Activated naive CD4-positive, alpha-beta T cell (primary cell): ENCODE results near the gene LRRC46.

Experiments used
- DNase-seq, 4 experiments: peaks; one replicate each; lab custom pipeline; 2025; lab: John Stamatoyannopoulos, UW

LRRC46 gene

DNA sequence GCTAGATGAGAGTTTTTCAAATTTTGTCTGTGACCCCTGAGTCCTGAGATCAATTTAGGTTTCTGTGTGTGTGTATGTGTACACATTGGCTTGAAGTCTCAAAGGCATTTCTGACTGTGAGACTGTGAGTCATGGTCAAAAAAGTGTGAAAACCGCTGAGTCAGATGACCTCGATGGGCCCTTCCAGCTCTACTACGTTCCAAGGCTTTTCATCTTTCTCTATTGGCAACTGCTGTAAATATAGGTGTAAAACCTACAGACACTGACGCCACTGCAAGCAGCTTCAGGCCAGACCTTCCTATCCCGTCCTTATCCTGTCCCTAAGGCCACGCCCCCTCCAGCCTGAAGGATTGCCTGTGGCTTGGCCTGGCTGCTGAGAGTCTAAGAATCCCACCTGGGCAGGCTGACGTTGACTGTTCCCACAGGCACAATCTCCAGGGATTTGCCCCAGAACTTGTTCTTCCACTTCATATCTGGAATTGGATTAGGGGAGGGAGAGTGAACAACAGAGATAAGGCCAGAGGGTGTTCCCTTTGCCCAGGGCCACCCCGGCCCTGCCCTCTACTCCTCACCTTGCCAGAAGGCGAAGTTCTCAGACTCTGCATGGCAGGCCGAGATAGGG, 21.2 kb upstream of the LRRC46 start:
- DNase-seq: no peak

- no peak for DNase-seq
Measured at GRCh38 chr17:47810901-47811635, 20.4 kb upstream of the LRRC46 start.

DNA sequence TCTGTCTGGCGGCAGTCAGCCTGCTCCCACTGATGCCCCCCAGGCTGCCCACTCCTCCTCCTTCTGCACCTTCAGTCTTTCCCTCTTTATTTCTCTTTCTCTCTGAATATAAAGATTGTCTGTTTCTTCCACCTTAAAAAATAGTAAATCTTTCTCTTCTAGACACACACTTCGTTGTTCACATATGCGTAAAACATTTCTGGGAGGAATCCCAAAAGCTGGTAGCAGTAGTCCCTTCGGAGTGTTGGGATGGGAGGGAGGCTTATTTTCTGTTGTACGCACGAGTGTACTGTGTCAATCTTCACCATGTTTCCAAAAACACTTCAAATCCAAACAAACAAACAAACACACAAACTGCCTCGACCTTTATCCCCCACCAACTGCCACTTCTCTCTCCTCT, 19.8 kb upstream of the LRRC46 start:
- no peak for DNase-seq

- DNase-seq: no peak
Measured at GRCh38 chr17:47812146-47812920, 19.1 kb upstream of the LRRC46 start.

DNA sequence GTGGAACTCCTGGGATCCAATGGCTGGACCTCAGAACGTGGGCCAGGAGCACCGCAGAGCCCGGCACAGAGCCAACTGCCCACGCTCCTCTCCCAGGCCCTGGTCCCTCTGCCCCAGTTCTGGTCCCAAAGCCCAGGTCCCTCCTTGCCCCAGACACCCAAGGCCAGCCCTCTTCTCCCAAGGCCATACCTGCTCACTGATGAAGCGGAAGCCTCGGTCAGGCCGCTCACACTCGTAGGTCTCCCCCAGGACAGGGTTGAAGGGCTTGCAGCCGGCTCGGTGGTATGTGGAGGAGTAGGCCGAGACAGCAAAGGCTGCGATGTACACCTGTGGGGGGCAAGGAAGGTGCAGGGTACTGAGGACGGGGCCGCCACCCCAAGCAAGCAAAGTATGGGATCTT, 18.4 kb upstream of the LRRC46 start:
- no peak for DNase-seq

DNA sequence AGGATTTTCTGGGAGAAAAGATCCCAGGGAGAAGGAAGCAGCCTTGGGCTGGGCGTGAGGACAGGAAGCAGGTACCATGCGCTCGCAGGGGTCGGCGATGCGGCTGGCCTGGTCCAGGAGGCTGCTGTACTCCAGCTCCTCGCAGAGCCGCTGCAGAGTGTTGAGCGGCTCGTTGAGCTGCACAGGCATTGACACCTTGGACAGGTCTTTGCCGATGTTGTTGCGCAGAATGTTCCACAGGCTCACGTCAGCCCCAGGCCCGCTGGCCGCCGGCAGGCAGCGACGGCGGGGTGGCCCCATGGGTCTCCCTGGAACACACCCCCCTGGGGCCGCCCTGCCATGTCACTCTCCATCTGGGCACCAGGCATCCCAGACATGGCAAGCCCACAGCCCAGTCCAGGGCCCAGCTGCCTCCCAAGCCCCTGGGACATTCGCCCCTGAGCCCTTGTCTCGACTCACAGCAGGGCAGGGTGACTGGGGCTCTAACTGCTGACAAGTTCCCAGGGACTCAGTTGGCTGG, 17.9 kb upstream of the LRRC46 start:
- DNase-seq: no peak

DNA sequence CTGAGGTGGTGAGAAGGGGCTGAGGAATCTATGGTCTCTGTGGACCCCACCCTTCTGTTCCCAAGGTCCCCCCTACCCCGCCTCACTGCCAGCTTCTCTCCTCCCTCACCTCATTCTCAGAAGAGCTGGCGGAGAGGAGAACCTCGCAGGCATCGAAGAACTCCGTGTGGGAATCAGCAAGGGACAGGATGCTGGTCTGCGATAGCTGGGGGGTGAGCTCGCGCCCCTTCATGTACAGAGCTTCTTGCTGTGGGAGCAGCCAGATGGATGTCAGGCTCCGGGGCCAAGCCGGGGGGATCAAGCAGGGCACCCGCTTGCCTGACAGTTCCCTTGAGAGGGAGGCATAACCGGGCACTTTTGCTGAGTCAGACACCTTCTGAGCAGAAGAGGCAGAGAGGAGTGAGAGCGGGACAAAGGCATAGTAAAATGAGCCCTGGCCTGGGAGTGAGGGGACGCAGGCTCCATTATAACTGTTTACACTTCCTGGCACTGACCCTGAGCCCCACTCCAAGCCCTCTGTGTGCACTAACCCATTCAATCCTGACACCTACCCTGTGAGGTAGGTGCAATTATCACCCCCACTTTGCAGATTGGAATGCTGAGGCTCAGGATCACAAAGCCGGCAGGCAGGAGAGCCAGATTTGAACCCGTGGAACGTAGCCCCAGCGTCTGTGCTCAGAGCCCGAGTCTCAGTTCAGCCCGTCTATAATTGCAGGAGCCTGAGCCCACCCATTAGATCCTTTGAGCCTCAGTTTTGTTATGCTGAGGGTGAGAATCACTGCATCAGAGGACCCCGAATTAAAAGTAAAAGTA, 16.2 kb upstream of the LRRC46 start:
- no peak for DNase-seq

DNA sequence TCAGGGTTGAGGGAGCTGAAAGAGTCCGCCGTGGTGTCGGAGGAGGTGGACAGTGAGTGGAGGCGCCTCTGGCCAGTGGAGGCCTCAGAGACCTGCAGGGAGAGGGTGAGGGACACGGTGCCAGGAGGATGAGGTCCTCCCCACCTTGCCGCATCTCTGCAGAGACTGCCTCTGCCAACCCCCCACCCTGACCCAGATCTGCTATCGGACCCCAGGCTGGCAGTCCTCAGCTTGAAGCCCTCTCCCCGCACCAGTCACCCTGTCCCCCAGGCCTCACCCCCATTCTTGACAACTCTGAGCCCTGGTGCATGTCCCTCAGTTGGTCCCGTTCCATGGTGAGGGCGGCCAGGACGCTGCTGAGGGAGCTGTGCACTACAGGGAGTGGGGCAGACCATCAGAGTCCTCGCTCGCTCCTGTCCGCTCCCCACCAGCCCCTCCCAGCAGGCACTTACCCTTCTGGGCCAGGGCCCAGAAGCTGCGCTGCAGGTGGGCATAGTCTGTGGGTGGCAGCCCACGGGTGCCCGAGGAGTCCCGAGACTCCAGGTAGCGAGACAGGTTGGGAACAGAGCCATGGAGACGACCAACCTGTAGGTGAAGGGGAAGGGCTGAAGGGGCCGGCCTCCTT, 15.2 kb upstream of the LRRC46 start:
- DNase-seq: no peak

DNA sequence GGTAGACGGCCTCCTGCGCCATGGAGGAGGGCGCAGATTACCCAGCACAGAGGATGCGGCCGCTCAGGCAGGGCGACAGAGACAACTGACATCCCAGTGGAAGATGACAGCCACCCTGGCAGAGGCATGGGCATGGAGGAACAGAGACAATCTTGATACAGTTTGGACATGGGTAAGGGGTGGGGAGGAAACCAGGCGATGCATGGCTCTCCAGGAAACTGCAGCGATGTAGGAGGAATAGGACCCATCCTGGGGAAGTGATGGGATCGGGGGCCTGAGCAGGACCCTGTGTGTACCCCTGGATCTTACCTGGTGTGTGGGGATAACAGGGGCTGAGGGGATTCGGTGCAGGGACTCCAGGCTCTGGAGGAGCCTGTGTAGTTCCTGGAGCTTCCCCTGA, 14.5 kb upstream of the LRRC46 start:
- no peak for DNase-seq

GRCh38 chr17:47818002-47818695, 13.3 kb upstream of the LRRC46 start:
- DNase-seq: no peak

DNA sequence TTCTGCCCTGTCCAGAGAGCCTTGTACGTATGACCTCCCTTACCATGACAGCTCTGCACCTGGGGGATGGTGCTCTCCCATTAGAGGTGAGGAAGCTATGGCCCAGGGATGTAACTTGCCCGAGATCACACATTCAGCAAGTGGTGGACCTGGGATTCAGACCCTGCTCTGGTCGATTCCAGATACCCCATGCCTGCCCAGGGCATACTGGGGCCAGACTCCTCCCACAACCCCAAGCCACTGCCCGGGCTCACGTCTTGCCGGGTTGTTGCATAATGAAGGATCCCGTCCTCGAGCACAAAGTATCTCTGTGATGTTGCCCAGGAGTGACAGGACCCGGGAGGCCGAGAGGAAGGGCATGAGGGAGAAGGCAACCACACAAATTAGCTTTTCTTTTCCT, 12.0 kb upstream of the LRRC46 start:
- no peak for DNase-seq

DNA sequence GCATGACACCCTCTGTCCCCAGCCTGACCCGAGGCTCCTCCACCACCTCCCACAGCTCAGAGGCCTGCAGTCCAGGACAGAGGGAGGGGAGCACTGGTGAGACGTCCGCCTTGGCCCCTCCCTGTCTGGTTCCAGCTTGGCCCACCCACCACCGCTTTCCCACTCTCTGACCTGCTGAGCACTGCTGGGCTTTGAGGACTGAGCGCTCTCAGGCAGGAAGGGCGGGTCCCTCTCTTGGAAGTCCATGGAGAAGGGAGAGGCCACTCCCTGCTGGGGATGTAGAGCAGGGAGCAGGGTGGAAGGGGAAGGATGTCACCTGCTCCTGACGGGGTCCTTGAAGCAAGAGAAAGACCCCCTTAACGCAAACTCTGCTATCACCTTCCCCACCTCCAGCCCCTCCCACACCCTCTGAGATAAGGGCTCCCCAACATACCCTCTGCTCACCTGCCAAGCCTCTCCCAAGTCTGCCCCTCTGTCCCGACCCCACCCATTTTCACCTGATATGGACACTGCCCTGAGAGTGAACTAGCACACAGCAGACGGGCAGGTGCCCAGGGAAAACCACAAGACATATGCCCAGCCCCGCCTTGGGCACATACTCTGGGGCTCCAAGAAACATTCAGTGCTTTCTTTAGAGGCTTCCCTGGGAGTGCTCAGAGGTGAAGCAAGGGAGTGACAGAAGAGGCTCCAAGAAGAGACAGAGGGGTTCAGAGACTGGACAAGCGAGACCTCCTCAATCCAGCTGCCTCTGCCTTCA, 11.3 kb upstream of the LRRC46 start:
- DNase-seq: no peak

DNA sequence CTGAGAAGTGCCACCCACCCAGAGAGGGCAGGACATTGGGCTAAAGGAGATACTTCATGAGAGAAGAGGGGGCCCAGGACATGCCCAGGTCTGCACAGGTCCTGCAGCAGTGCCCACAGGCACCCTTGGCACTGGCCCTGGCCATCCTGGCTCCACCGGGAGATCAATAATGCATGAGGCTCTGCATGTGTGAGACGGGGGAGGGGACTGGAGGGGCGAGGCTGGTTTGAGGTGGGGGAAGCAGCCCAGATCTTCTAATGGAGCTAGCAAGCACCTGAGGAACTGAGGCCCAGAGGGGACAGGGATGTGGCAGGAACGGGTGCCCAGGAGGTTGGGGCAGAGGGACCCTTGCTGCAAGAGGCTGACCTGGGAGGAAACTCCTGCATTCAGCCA, 10.4 kb upstream of the LRRC46 start:
- no peak for DNase-seq

DNA sequence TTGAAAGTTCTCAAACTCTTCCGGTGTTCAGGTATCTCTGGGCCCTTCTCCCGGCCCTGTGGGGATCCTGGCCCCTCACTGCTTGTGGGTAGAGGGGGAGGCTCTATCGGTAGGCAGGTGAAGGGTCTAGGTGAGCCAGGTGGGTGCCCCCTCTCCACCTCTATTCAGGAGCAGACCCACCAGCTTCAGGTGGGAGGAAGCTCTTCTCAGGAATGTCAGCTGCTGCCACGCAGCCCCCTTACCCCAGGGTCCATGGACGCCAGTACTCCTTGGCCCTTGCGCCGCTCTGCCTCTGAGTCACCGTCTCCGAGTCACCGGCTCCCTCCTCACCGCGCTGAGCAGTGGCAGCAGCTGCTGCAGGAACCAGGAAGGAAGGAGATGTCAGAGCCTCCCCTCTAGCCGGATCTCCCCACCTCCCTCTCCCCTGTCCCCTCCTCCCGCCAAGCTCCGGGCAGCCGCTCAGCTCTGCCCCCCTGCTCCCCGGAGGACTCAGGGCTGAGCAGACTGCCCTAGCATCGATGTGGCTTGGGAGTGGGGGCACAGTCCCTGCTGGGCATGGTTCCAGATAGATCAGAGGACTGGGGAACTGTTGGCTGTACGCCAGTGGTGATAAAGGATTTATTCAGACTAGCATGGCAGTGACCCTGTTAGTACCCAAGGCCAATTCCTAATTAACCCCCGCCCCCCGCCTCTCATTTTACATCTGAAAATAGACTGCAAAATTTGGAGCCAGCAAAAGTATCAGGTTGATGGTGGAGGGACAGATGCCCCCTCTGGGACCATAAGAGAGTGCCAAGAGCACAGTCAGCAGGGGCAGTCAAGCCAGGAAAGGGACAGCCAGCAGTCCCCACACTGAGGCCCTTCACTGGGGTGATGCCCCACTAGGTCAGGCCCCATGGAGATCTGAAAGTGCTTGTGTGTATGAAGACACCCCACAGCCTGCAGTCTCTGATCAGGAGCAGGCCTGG, 9.8 kb upstream of the LRRC46 start, which contains the start of gene OSBPL7:
Gene OSBPL7 (minus strand): TSS at position 371 of the 968 bp plus-strand sequence. CDS start 1,516 bp downstream, outside the sequence.
- DNase-seq: peak in 3 of 4 experiments; percentile 19 to 66 (median 56)

DNA sequence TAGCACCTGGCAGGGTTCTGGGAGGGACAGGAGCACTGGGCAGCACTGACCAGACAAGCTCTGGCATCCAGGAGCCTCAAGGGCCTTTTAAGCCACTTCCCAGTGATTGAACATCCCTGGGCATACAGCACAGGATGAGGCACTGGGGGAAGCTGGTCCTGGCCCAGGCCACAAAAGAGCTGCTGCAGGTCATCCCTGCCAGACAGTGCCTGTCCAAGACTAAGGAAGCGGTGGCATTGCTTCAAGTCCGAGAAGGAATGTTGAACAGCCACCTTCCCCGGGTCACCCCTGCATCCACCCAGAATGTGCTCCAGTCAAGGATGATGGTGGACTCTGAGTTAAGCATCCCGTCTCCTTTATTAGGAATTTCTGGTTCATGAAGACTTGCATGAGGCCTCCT, 8.7 kb upstream of the LRRC46 start:
- no peak for DNase-seq

DNA sequence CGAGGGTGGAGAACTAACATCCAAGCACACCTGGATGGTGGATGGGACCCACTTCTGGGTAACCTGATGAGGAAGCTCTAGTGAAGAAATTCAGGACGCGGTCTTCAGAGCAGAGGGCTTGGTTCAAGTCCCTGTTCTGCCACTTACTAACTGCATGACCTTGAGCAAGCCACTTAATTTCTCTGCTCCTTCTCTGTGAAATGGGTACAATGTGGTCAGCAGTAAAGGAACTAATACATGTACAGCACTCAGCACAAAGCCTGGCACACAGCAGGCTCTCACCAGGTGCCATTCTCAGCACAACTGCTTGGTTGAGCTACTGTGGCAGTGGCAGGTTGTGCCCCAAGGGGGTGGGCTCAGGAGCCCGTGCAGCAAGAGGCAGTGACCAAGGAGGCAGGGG, 8.0 kb upstream of the LRRC46 start:
- DNase-seq: no peak

DNA sequence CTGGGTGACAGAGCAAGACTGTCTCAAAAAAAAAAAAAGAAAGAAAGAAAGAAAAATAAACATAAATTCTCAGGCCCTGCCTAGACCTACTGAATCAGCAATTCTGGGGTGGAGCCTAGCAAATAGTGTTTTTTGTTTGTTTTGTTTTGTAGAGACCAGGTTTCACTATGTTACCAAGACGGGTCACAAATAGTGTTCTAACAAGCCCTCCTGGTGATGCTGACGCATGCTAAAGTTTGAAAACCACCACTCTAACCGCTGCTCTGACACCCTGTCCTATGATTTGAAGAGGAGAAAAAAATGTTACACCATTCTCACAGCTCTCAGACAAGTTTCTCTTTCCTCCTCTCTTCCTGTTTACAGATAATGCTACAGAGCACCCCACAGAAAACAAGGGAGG, 1.6 kb upstream of the LRRC46 start:
- no peak for DNase-seq

- DNase-seq: no peak
Measured at GRCh38 chr17:47830396-47831002, 971 bp upstream of the LRRC46 start.
